SK-N-DZ (cell line): Measurements from ENCODE around the gene BLMH.
A peak's percentile ranks its signal among the peaks of the same experiment; 100 is the strongest.
"Not testable (repeated sequence)": the region's sequence is repeated elsewhere in the genome, so short reads cannot be mapped to it uniquely, and the experiment has no call there.

Experiments used
- DNase-seq: peaks from one replicate; pipeline ENCODE4 v3.0.0-alpha.2; 2015; ENCODE audit warnings: low spot score
- small RNA-seq, 2 experiments: library from RNA; depleted of rRNA; stranded (forward); fragments of <200 nt; gene quantifications; one replicate each; pipeline ENCODE3, GENCODE V24; 2014

Gene BLMH

GRCh38 chr17:30207655-30208054 is 84.1 kb downstream of the BLMH start:
- DNase-seq: no peak

- peak; percentile 45 for DNase-seq
Measured at GRCh38 chr17:30203471-30203981, 88.2 kb downstream of the BLMH start.

- not testable (repeated sequence) for DNase-seq
Measured at GRCh38 chr17:30200656-30201055, 91.1 kb downstream of the BLMH start.

- no peak for DNase-seq
Measured at GRCh38 chr17:30200106-30200505, 91.6 kb downstream of the BLMH start.

GRCh38 chr17:30199600-30199999 is 92.1 kb downstream of the BLMH start:
- no peak for DNase-seq

Small RNA genes within 50 kb of the gene (small RNA-seq; reads per million reads assigned to genes)
- gene RF00154 (38.2 to 328 reads per million in 2 experiments), gene RNU6-1267P (0 reads per million in 2 experiments)
